IMR-90 (cell line): ENCODE data around the gene TMTC2. TPM values are rescaled to one million over a fixed set of nuclear protein-coding genes. Genes with fewer than 3 reads are reported as not detected.

ENCODE experiments used
- ATAC-seq: fragments of 200-7000 bp; cut with Tn5 transposase; 2 replicates; pipeline ENCODE4 v1.9.1; 2020; ENCODE audit warnings: low read depth, mild to moderate bottlenecking, moderate library complexity
- BruUV-seq: library from RNA; stranded (reverse); fragments of 400-500 nt; replicated peaks from 2 replicates; lab custom pipeline; 2021; lab: Mats Ljungman, UMichigan
- CTCF ChIA-PET: fragments of 300-600 bp; formaldehyde crosslinking; extraction: SDS; loops from one replicate; lab custom pipeline; 2021; ENCODE audit warnings: antibody characterized with exemption; lab: Yijun Ruan, JAX
- POLR2A ChIA-PET: fragments of 300-600 bp; sonication (Branson Sonifier 250); formaldehyde crosslinking; loops from one replicate; lab custom pipeline; 2022; ENCODE audit warnings: antibody characterized with exemption; ENCODE audit not compliant: unreplicated experiment; lab: Charles Lee
- DNase-seq: peaks from one replicate; pipeline ENCODE4 v3.0.0; 2013
- H2AFZ ChIP-seq: replicated peaks from 2 replicates; pipeline ENCODE3; 2013; ENCODE audit warnings: low read length, mild to moderate bottlenecking; ENCODE audit not compliant: poor library complexity
- H2AK5ac ChIP-seq: 2 replicates; pipeline ENCODE4 v1.6.1; 2013; ENCODE audit warnings: low read depth, low read length, inconsistent platforms
- H2AK9ac ChIP-seq: replicated peaks from 2 replicates; pipeline ENCODE3; 2013; ENCODE audit warnings: mild to moderate bottlenecking, low read depth, low read length, moderate library complexity; ENCODE audit not compliant: poor library complexity
- H2BK120ac ChIP-seq: 2 replicates; pipeline ENCODE4 v1.6.1; 2013; ENCODE audit warnings: low read depth, low read length, inconsistent platforms
- H2BK15ac ChIP-seq: 3 replicates; pipeline ENCODE4 v1.6.1; 2013; ENCODE audit warnings: low read depth, low read length, inconsistent platforms
- H2BK20ac ChIP-seq: 2 replicates; pipeline ENCODE4 v1.6.1; 2013; ENCODE audit warnings: low read depth, mild to moderate bottlenecking, inconsistent platforms, low read length, moderate library complexity
- H2BK5ac ChIP-seq: 2 replicates; pipeline ENCODE4 v1.6.1; 2013; ENCODE audit warnings: mild to moderate bottlenecking, low read depth, low read length, inconsistent platforms; ENCODE audit not compliant: poor library complexity, severe bottlenecking
- H3K14ac ChIP-seq: replicated peaks from 2 replicates; pipeline ENCODE4 v1.6.1; 2013; ENCODE audit warnings: low read depth, low read length, inconsistent platforms
- H3K18ac ChIP-seq: 2 replicates; pipeline ENCODE4 v1.6.1; 2013; ENCODE audit warnings: low read depth, low read length, control low read depth
- H3K23ac ChIP-seq: 2 replicates; pipeline ENCODE4 v1.6.1; 2013; ENCODE audit warnings: low read depth, low read length, inconsistent platforms
- H3K27ac ChIP-seq: 2 replicates; pipeline ENCODE4 v1.5.1; 2013; ENCODE audit warnings: mild to moderate bottlenecking, control low read depth, low read length; ENCODE audit not compliant: insufficient read depth
- H3K27me3 ChIP-seq: 2 replicates; pipeline ENCODE4 v1.6.1; 2013; ENCODE audit warnings: low read length; ENCODE audit not compliant: control insufficient read depth, insufficient read depth
- H3K36me3 ChIP-seq: 2 replicates; pipeline ENCODE4 v1.6.1; 2013; ENCODE audit warnings: low read length, mixed read lengths; ENCODE audit not compliant: control insufficient read depth, insufficient read depth
- H3K4ac ChIP-seq: 2 replicates; pipeline ENCODE4 v1.6.1; 2013; ENCODE audit warnings: low read depth, low read length, inconsistent platforms
- H3K4me1 ChIP-seq: 2 replicates; pipeline ENCODE4 v1.6.1; 2013; ENCODE audit warnings: low read length, mixed read lengths; ENCODE audit not compliant: control insufficient read depth, insufficient read depth
- H3K4me2 ChIP-seq: 2 replicates; pipeline ENCODE4 v1.6.1; 2013; ENCODE audit warnings: low read depth, mild to moderate bottlenecking, control low read depth, low read length, moderate library complexity
- H3K4me3 ChIP-seq: 2 replicates; pipeline ENCODE4 v1.5.1; 2013; ENCODE audit warnings: low read depth, mild to moderate bottlenecking, control low read depth, low read length, moderate library complexity; ENCODE audit not compliant: insufficient read depth
- H3K56ac ChIP-seq: 2 replicates; pipeline ENCODE4 v1.6.1; 2013; ENCODE audit warnings: low read length, inconsistent platforms; ENCODE audit not compliant: insufficient read depth; ENCODE audit errors: extremely low read depth
- H3K79me1 ChIP-seq, 2 experiments: 2 replicates each; pipeline ENCODE4 v1.6.1; 2013; ENCODE audit warnings: low read length in 2 of 2, inconsistent platforms in 1 of 2, low read depth in 1 of 2
- H3K9ac ChIP-seq: 2 replicates; pipeline ENCODE4 v1.6.1; 2013; ENCODE audit warnings: low read depth, low read length, control low read depth
- H3K9me1 ChIP-seq: 2 replicates; pipeline ENCODE4 v1.6.1; 2013; ENCODE audit warnings: low read length, inconsistent platforms; ENCODE audit not compliant: insufficient read depth
- H3K9me3 ChIP-seq: 2 replicates; pipeline ENCODE4 v1.6.1; 2013; ENCODE audit warnings: low read length; ENCODE audit not compliant: control insufficient read depth, insufficient read depth
- H4K20me1 ChIP-seq: 2 replicates; pipeline ENCODE4 v1.6.1; 2013; ENCODE audit warnings: low read length, inconsistent platforms; ENCODE audit not compliant: insufficient read depth
- H4K5ac ChIP-seq: 2 replicates; pipeline ENCODE4 v1.6.1; 2013; ENCODE audit warnings: mild to moderate bottlenecking, low read depth, low read length, control low read depth
- H4K8ac ChIP-seq, 2 experiments: 2 replicates each; pipeline ENCODE4 v1.6.1; 2013; ENCODE audit warnings: low read depth in 2 of 2, low read length in 2 of 2, control low read depth in 1 of 2, inconsistent platforms in 1 of 2
- H4K91ac ChIP-seq: 2 replicates; pipeline ENCODE4 v1.6.1; 2013; ENCODE audit warnings: low read depth, low read length, inconsistent platforms; ENCODE audit not compliant: insufficient read depth
- MAFK ChIP-seq: IDR thresholded peaks from 2 replicates; pipeline ENCODE4 v1.6.1; 2012; ENCODE audit warnings: low read depth, low read length, improper control_type of control experiment
- NFE2L2 ChIP-seq: fragments of 150-350 bp; IDR thresholded peaks from 2 replicates; pipeline ENCODE4 v1.6.1; 2016; ENCODE audit warnings: low read depth, mild to moderate bottlenecking, low read length
- SMC3 ChIP-seq: fragments of 150-350 bp; IDR thresholded peaks from 2 replicates; pipeline ENCODE4 v1.6.1; 2016; ENCODE audit warnings: low read depth, mild to moderate bottlenecking, antibody characterized with exemption, low read length, moderate library complexity
- WGBS, 2 experiments: methylation state at CpG; one replicate each; pipeline versions ENCODE4 v1.1.5 to v1.1.7; 2013; ENCODE audit warnings: missing lambda C conversion rate in 2 of 2; ENCODE audit not compliant: insufficient read length in 1 of 2; ENCODE audit errors: extremely low coverage in 2 of 2; 5-methylcytosine and 5-hydroxymethylcytosine counted together
- dilution Hi-C: fragments of 300-500 bp; cut with HindIII; formaldehyde crosslinking; loops from one replicate; pipeline ENCODE4 v1.14.3; 2018; ENCODE audit warnings: low sequenced_read_pairs; ENCODE audit not compliant: unreplicated experiment
- in situ Hi-C: fragments of 300-500 bp; cut with MboI; formaldehyde crosslinking; loops from 3 replicates; pipeline ENCODE4 v1.14.3; 2019; ENCODE audit warnings: low sequenced_read_pairs, inconsistent platforms, mixed read lengths
- intact Hi-C: fragments of 100-400 bp; cut with micrococcal nuclease; formaldehyde crosslinking; loops from 2 replicates; pipeline ENCODE4 v1.10.0; 2022
- polyA plus RNA-seq, 3 experiments: library from polyadenylated mRNA; depleted of rRNA; stranded (reverse); fragments of >200 nt; gene quantifications; 2 replicates each; pipeline ENCODE4 v1.2.3, GENCODE V29; 2012; ENCODE audit warnings: low replicate concordance in 1 of 3
- total RNA-seq: library from RNA; depleted of rRNA; stranded (reverse); fragments of >200 nt; gene quantifications from 2 replicates; pipeline ENCODE4 v1.2.3, GENCODE V29; 2012

Gene TMTC2
- total and polyA plus RNA-seq, 2 of the 4 experiments (the other 2 are of a cell fraction) = 0.56 to 1.4 TPM

GRCh38 chr12:82953397-82953796, 266.7 kb downstream of the TMTC2 start:
- ChIA-PET CTCF (no interaction called here), POLR2A (no interaction called here)
- H2AFZ ChIP-seq = no peak overlapping the region
- H3K4me3 ChIP-seq = no peak overlapping the region
- no peaks in the 10 kb centered on the region for H3K36me3 ChIP-seq
- no peak overlapping the region for H4K8ac ChIP-seq
- no peak overlapping the region for H3K4me2 ChIP-seq
- no peaks in the 10 kb centered on the region for H3K9me1 ChIP-seq
- dilution Hi-C loops = no loop called here
- no peaks in the 10 kb centered on the region for H3K9me3 ChIP-seq
- DNase-seq (no peak), ATAC-seq (no peak)
- H3K56ac ChIP-seq = no peak overlapping the region
- H3K79me1 ChIP-seq = no peaks in the 10 kb centered on the region
- H2AK9ac ChIP-seq = no peak overlapping the region
- no TSS peak for BruUV-seq
- no peak overlapping the region for H2BK20ac ChIP-seq
- in situ Hi-C loops = no loop called here
- intact Hi-C loops = no loop called here
- no peaks in the 10 kb centered on the region for H3K4me1 ChIP-seq
- no peak overlapping the region for H3K23ac ChIP-seq
- H3K14ac ChIP-seq = no peak overlapping the region
- no peaks in the 10 kb centered on the region for H3K27me3 ChIP-seq
- H4K20me1 ChIP-seq = no peaks in the 10 kb centered on the region
- no peak overlapping the region for H3K4ac ChIP-seq
- H2BK15ac ChIP-seq = no peak overlapping the region
- WGBS, 2 experiments = no CpG with 5 or more reads among the region's 1 CpG
- H3K27ac ChIP-seq = no peak overlapping the region
- no peak overlapping the region for H3K9ac ChIP-seq
- H2BK120ac ChIP-seq = no peak overlapping the region
- H3K18ac ChIP-seq = no peak overlapping the region
- no peak overlapping the region for H2AK5ac ChIP-seq
- no peak overlapping the region for H4K91ac ChIP-seq
- H4K5ac ChIP-seq = no peak overlapping the region
- TF ChIP-seq NFE2L2 (no peak), SMC3 (no peak), MAFK (no peak)
- no peak overlapping the region for H2BK5ac ChIP-seq
